Activated CD8-positive, alpha-beta T cell treated with anti-CD3 and anti-CD28 coated beads, Interleukin-2, amount 10 ng/mL, durations not matched to agents 7 days and 5 days (primary cell): ENCODE results near the gene STX5. TPM values are rescaled to one million over a fixed set of nuclear protein-coding genes. Genes with fewer than 3 reads are reported as not detected.
"Not testable (repeated sequence)": the region's sequence is repeated elsewhere in the genome, so short reads cannot be mapped to it uniquely, and the experiment has no call there.

Experiments used
- ATAC-seq: fragments of 150-1000 bp; cut with Tn5 transposase; one replicate; pipeline ENCODE4 v1.10.0; 2021; ENCODE audit warnings: moderate library complexity
- CTCF ChIA-PET: fragments of 350-600 bp; sonication (Branson Sonifier 250); formaldehyde crosslinking; loops from one replicate; lab custom pipeline; 2021; ENCODE audit warnings: antibody characterized with exemption; lab: Charles Lee
- POLR2A ChIA-PET: fragments of 350-600 bp; sonication (Branson Sonifier 250); formaldehyde crosslinking; loops from one replicate; lab custom pipeline; 2021; ENCODE audit warnings: antibody characterized with exemption; lab: Charles Lee
- DNase-seq: peaks from one replicate; pipeline ENCODE4 v3.0.0-alpha.2; 2020
- H3K27ac Mint-ChIP-seq: one replicate; pipeline ENCODE4 v1.8.0; 2021; ENCODE audit warnings: mild to moderate bottlenecking, mixed read lengths
- H3K27me3 Mint-ChIP-seq: one replicate; pipeline ENCODE4 v1.8.0; 2021; ENCODE audit warnings: low read depth, mixed read lengths
- H3K36me3 Mint-ChIP-seq: one replicate; pipeline ENCODE4 v1.8.0; 2021; ENCODE audit warnings: low read depth, mixed read lengths
- H3K4me1 Mint-ChIP-seq: one replicate; pipeline ENCODE4 v1.8.0; 2021; ENCODE audit warnings: low read depth, mixed read lengths
- H3K4me3 Mint-ChIP-seq: one replicate; pipeline ENCODE4 v1.8.0; 2021; ENCODE audit warnings: mild to moderate bottlenecking, mixed read lengths
- H3K9me3 Mint-ChIP-seq: one replicate; pipeline ENCODE4 v1.8.0; 2022; ENCODE audit warnings: mixed read lengths; ENCODE audit not compliant: insufficient read depth
- total RNA-seq, 2 experiments: library from RNA; stranded (reverse); gene quantifications; one replicate each; pipeline ENCODE4 v1.2.3, GENCODE V29; 2021

The STX5 gene
- total RNA-seq, 2 experiments from 2014 or later: 30.4 to 32.7 TPM

DNA sequence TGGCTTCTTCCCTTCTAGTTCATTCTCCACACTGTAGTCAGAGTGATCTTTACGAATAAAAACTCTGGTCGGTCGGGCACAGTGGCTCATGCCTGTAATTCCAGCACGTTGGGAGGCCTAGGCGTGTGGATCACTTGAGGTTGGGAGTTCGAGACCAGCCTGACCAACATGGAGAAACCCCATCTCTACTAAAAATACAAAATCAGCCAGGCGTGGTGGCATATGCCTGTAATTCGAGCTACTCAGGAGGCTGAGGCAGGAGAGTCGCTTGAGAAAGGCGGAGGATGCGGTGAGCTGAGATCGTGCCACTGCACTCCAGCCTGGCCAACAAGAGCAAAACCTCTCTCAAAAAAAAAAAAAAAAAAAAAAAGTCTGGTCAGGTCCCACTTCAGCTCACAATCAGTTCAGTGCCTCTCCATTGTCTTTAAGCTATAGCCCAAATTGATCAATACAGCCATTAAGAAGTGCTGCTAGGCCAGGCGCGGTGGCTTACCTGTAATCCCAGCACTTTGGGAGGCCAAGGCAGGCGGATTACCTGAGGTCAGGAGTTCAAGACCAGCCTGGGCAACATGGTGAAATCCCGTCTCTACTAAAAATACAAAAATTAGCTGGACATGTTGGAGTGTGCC is 29.8 kb upstream of the STX5 start:
- CTCF ChIA-PET: interaction anchor here (0.7 to 5.0 kb wide), 13 partner anchors 13 to 437 kb away, joined by 3 to 80 read pairs (median 4); partner anchors contain the start of genes HNRNPUL2, NXF1, POLR2G and SLC3A2
- H3K27me3 Mint-ChIP-seq, H3K4me3 Mint-ChIP-seq, H3K9me3 Mint-ChIP-seq, H3K36me3 Mint-ChIP-seq, DNase-seq, ATAC-seq: not testable (repeated sequence)
- H3K4me1 Mint-ChIP-seq: peaks cover 57% of the 10 kb centered on the region
- peak overlapping the region; percentile 60 for H3K27ac Mint-ChIP-seq
- POLR2A ChIA-PET: interaction anchor here (0.7 to 5.9 kb wide), 6 partner anchors 10 to 75 kb away, joined by 3 to 68 read pairs (median 4); partner anchors contain the start of genes SLC3A2, TMEM179B and WDR74

DNA sequence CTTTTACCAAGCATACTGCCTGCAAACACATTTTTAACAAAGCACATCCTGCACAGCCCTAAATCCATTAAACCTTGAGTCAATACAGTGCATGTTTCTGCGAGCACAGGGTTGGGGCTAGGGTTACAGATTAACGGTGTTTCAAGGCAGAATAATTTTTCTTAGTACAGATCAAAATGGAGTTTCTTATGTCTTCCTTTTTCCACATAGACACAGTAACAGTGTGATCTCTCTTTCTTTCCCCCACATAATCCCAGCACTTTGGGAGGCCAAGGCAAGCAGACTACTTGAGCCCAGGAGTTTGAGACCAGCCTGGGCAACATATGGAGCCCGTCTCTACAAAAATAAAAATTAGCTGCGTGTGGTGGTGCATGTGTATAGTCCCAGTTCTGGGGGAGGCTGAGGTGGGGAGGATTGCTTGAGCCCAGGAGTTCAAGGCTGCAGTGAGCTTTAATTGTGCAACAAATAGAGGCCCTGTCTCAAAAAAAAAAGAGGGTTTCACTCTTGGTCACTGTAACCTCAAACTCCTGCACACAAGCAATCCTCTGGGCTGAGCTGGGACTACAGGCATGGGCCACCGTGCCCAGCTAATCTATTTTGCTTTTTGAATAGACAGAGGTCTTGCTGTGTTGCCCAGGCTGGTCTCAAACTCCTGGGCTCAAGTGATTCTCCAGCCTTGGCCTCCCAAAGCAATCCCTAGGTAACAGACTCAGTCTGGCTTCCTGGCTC is 29.1 kb upstream of the STX5 start:
- Mint-ChIP-seq H3K4me1 (peaks cover 63% of the 10 kb centered on the region), H3K27me3 (no peaks in the 10 kb centered on the region), H3K9me3 (no peaks in the 10 kb centered on the region), H3K27ac (peak overlapping the region; percentile 67), H3K4me3 (no peak overlapping the region), H3K36me3 (peaks cover 10% of the 10 kb centered on the region)
- ATAC-seq (no peak), DNase-seq (no peak)
- ChIA-PET POLR2A (interaction anchor here (1.1 to 5.9 kb wide), 5 partner anchors 9 to 75 kb away, joined by 3 to 68 read pairs (median 5); partner anchors contain the start of genes SLC3A2, TMEM179B and WDR74), CTCF (interaction anchor here (0.8 to 5.0 kb wide), 9 partner anchors 14 to 240 kb away, joined by 3 to 80 read pairs (median 4); partner anchors contain the start of genes NXF1, POLR2G and TMEM179B)

DNA sequence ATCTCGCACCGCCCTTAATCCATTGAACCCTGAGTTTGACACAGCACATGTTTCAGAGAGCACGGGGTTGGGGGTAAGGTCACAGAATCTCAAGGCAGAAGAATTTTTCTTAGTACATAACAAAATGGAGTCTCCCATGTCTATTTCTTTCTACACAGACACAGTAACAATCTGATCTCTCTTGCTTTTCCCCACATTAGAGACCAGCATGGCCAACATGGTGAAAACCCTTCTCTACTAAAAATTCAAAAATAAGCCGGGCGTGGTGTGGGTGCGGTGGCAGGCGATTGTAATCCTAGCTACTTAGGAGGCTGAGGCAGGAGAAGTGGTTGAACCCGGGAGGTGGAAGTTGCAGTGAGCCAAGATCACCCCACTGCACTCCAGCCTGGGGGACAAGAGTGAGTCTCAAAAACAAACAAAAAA is 27.4 kb upstream of the STX5 start:
- H3K36me3 Mint-ChIP-seq: peaks cover 26% of the 10 kb centered on the region
- DNase-seq, H3K9me3 Mint-ChIP-seq, H3K4me3 Mint-ChIP-seq, ATAC-seq, CTCF ChIA-PET, POLR2A ChIA-PET, H3K27me3 Mint-ChIP-seq: not testable (repeated sequence)
- peak overlapping the region; percentile 24 for H3K27ac Mint-ChIP-seq
- peaks cover 66% of the 10 kb centered on the region for H3K4me1 Mint-ChIP-seq

DNA sequence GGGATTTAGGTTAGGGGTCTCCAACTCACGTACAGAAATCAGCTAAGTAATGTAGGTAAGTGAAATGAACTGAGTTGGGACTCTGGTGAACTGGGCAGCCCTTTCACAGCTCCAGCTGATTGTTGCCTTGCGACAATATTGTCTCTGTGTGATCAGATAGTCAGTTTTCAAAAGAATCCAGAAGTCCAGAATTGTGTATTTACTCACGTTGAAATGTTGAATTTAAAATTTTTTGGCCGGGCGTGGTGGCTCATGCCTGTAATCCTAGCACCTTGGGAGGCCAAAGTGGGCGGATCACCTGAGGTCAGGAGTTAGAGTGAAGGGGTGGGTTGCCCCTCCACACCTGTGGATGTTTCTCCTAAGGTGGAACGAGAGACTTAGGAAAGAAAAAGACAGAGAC is 26.4 kb upstream of the STX5 start:
- Mint-ChIP-seq H3K9me3 (no peaks in the 10 kb centered on the region), H3K27me3 (no peaks in the 10 kb centered on the region), H3K27ac (peak overlapping the region; percentile 28), H3K36me3 (peaks cover 37% of the 10 kb centered on the region), H3K4me3 (peak overlapping the region; percentile 62), H3K4me1 (peaks cover 69% of the 10 kb centered on the region)
- ATAC-seq (no peak), DNase-seq (no peak)
- POLR2A ChIA-PET: interaction anchor here (1.2 to 10.5 kb wide), 4 partner anchors 15 to 72 kb away, joined by 4 to 507 read pairs (median 54); partner anchors contain the start of genes SLC3A2, STX5 and WDR74
- CTCF ChIA-PET: interaction anchor here (0.6 to 5.1 kb wide), 5 partner anchors 24 to 434 kb away, joined by 3 to 58 read pairs (median 5); partner anchors contain the start of genes TAF6L and TMEM179B

DNA sequence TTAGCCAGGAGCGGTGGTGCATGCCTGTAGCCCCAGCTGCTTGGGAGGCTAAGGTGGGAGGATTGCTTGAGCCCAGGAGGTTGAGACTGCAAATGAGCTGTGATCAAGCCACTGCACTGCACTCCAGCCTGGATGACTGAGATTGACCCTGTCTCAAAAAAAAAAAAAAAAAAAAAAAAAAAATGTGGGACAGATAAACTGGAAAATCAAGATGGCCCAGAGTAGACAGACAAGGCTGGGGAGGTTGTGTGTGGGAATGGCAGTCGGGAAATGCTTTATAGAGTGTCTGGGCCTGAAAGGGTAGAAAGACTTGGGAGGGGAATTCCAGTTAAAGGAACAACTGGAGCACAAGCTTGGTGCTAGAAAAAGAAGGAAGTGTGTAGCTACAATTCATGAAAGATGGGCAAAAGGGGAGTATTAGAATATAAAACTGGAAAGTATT is 25.7 kb upstream of the STX5 start:
- Mint-ChIP-seq H3K4me3 (peak overlapping the region; percentile 99), H3K27me3 (no peaks in the 10 kb centered on the region), H3K36me3 (peaks cover 44% of the 10 kb centered on the region), H3K4me1 (peaks cover 71% of the 10 kb centered on the region), H3K9me3 (no peaks in the 10 kb centered on the region), H3K27ac (peak overlapping the region; percentile 32)
- no peak for ATAC-seq
- POLR2A ChIA-PET: interaction anchor here (1.2 to 10.5 kb wide), 4 partner anchors 14 to 71 kb away, joined by 4 to 507 read pairs (median 54); partner anchors contain the start of genes SLC3A2, STX5 and WDR74
- DNase-seq: no peak
- CTCF ChIA-PET: interaction anchor here (0.6 to 5.1 kb wide), 5 partner anchors 24 to 433 kb away, joined by 3 to 58 read pairs (median 5); partner anchors contain the start of genes TAF6L and TMEM179B

DNA sequence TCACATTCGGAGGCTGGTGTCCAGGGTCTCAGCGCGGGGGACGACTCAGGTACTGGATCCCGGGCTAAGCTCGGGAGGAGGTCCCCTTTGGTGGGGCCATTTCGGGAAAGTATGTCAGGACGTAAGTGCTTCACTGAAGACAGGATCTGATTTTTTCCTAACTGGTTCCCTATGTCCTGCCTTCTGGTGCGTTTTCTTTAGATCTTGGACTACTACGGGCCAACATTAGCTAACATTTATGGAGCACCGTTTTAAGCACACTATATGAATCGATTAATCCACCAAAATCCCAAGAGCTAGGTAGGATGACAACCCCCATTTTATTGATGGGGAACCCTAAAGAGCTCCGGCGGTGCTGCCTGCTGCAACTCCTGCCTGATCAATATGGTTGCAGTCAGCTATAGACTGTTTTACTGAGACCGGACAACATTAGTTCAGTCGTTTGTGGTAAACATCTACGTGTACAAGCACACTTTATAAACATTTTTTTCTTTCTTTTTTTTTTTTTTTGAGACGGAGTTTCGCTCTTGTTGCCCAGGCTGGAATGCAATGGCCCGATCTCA is 24.6 kb upstream of the STX5 start:
- Mint-ChIP-seq H3K4me1 (peaks cover 73% of the 10 kb centered on the region), H3K27me3 (no peaks in the 10 kb centered on the region), H3K36me3 (peaks cover 54% of the 10 kb centered on the region), H3K27ac (peak overlapping the region; percentile 98), H3K4me3 (peak overlapping the region; percentile 99), H3K9me3 (no peaks in the 10 kb centered on the region)
- POLR2A ChIA-PET: interaction anchor here (0.8 to 10.5 kb wide), 41 partner anchors 9 to 928 kb away, joined by 3 to 507 read pairs (median 6); partner anchors contain the start of genes B3GAT3, C11orf98, CSKMT and EEF1G
- CTCF ChIA-PET: interaction anchor here (0.7 to 5.1 kb wide), 14 partner anchors 16 to 462 kb away, joined by 3 to 58 read pairs (median 4); partner anchors contain the start of genes HNRNPUL2, SLC3A2, TMEM179B and TMEM223
- ATAC-seq (no peak), DNase-seq (peak; percentile 42)

DNA sequence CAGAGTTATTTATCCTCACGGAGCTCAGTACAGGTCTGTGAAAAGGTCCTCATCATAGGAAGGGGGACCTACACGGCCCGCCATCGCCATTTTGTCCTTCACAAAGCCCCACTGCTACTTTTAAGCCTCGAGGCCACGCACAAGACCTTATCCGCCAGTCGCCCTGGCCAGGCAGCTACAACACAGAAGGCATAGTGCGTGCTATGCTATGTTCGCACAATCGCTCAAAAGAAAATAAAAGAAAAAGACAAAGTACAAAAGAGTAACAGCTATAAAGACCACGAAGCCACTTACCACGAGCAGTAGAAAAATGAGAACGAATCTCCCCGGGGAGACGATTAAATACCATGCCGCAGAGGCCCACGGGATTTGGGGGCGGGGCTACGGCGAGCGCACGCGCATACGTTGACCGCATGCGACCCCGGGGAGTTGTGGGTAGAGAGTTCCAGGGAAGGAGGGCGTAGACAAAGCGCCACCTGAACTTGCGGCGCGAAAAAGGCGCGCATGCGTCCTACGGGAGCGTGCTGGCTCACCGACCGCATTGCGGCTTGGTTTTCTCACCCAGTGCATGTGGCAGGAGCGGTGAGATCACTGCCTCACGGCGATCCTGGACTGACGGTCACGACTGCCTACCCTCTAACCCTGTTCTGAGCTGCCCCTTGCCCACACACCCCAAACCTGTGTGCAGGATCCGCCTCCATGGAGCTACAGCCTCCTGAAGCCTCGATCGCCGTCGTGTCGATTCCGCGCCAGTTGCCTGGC is 23.9 kb upstream of the STX5 start:
- POLR2A ChIA-PET: interaction anchor here (0.7 to 10.5 kb wide), 51 partner anchors 10 to 927 kb away, joined by 3 to 507 read pairs (median 5); partner anchors contain the start of genes B3GAT3, C11orf98, CSKMT and EEF1G

DNA sequence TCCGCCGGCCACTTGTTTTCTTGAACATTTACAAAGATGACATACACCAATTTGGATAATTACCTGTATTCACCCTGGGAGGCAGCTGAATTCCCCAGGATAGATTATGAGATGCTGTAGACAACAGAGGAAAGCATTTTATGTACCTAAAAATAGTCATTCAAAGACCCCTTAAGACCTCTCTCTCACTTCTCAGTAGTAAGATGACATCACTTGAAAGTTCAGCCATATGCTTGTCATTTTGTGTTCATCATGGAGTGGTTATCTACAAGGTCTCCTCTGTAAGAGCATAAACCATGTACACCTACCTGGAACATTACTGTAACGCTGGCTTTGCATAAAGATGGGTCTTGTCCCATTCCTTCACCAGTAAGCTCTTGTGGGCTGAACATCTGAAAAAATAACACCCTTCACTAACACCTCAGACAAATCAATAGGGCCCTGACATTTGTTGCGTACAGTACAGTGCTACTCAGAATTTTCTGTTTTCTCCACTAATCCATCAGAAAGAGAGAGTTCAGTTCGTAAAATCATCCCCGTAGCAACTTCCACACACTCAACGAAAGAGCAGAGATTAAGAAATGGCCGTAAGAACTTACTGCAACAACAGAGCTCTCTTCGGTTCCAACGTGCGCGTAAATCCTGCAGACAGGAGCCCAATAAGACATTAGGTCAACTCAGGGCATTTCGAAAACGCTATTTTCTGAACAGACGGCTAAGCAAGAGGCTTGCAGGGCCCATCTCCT is 23.1 kb upstream of the STX5 start:
- peak overlapping the region; percentile 99 for H3K4me3 Mint-ChIP-seq
- peak overlapping the region; percentile 98 for H3K27ac Mint-ChIP-seq
- peaks cover 57% of the 10 kb centered on the region for H3K36me3 Mint-ChIP-seq
- no peaks in the 10 kb centered on the region for H3K9me3 Mint-ChIP-seq
- peaks cover 65% of the 10 kb centered on the region for H3K4me1 Mint-ChIP-seq
- POLR2A ChIA-PET: interaction anchor here (0.7 to 10.5 kb wide), 47 partner anchors 11 to 429 kb away, joined by 3 to 507 read pairs (median 6); partner anchors contain the start of genes B3GAT3, C11orf98, CSKMT and EEF1G
- CTCF ChIA-PET: interaction anchor here (0.6 to 5.1 kb wide), 11 partner anchors 12 to 263 kb away, joined by 3 to 58 read pairs (median 5); partner anchors contain the start of genes SLC3A2, STX5, TMEM179B and TUT1
- DNase-seq (no peak), ATAC-seq (no peak)
- H3K27me3 Mint-ChIP-seq: no peaks in the 10 kb centered on the region

More for the DNA sequence above, 23.9 kb upstream of the STX5 start:
- peak; percentile 99 for DNase-seq
- CTCF ChIA-PET: interaction anchor here (0.6 to 5.1 kb wide), 17 partner anchors 13 to 461 kb away, joined by 3 to 58 read pairs (median 4); partner anchors contain the start of genes HNRNPUL2, SLC3A2, TMEM179B and TMEM223
- H3K27me3 Mint-ChIP-seq: no peaks in the 10 kb centered on the region
- peak overlapping the region; percentile 99 for H3K4me3 Mint-ChIP-seq
- H3K27ac Mint-ChIP-seq: peak overlapping the region; percentile 98
- peaks cover 57% of the 10 kb centered on the region for H3K36me3 Mint-ChIP-seq
- H3K4me1 Mint-ChIP-seq: peaks cover 69% of the 10 kb centered on the region
- ATAC-seq: peak; percentile 85
- no peaks in the 10 kb centered on the region for H3K9me3 Mint-ChIP-seq

DNA sequence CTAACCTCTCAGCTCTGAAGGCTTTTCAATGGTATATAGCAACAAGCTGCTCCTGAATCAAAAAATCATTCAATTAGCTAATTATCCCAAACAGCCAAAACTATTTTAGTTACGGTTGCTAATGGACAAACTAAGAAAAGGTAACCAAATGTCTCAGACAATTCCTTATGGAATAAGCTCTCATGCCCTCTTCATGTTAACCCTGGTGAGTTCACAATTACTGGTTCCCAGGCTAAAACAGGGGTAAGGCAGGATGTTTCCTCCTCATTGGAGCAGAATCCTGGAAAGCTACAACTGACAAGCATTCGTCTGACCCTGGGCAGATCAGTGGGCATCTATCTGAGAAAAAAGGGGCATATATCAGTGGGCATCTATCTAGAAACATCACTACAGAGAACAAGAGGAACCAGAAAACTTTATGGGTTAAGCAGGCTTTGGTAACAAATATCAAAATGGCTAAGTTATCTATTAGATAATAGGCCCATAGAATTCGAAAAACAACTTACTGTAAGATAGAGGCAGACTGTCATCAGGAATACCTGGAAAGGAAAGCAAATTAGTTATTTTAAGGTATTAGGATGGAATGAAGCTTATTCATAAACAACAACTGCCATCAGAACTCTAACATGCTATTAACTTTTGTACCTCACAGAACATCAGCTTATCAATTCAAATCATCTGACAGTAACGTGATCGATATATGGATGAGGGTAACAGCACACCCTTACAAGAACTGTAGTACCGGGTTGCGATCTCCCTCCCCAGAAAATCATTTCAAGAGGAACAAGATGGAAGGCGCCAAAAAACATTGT is 22.4 kb upstream of the STX5 start:
- POLR2A ChIA-PET: interaction anchor here (0.9 to 10.5 kb wide), 29 partner anchors 11 to 299 kb away, joined by 3 to 507 read pairs (median 13); partner anchors contain the start of genes B3GAT3, C11orf98, CSKMT and EEF1G
- ATAC-seq (no peak), DNase-seq (peak; percentile 45)
- Mint-ChIP-seq H3K27ac (peak overlapping the region; percentile 98), H3K27me3 (no peaks in the 10 kb centered on the region), H3K4me1 (peaks cover 57% of the 10 kb centered on the region), H3K36me3 (peaks cover 52% of the 10 kb centered on the region), H3K9me3 (no peaks in the 10 kb centered on the region), H3K4me3 (peak overlapping the region; percentile 99)
- CTCF ChIA-PET: interaction anchor here (0.7 to 5.1 kb wide), 10 partner anchors 9 to 213 kb away, joined by 3 to 58 read pairs (median 4); partner anchors contain the start of genes HNRNPUL2, SLC3A2, STX5 and TMEM179B
